ENCODE measurements around the gene PEA15. TPM values are rescaled to one million over a fixed set of nuclear protein-coding genes. Genes with fewer than 3 reads are reported as not detected.

Gene PEA15
- total RNA-seq, 1 experiment from 2014 or later, result 114 TPM

DNA sequence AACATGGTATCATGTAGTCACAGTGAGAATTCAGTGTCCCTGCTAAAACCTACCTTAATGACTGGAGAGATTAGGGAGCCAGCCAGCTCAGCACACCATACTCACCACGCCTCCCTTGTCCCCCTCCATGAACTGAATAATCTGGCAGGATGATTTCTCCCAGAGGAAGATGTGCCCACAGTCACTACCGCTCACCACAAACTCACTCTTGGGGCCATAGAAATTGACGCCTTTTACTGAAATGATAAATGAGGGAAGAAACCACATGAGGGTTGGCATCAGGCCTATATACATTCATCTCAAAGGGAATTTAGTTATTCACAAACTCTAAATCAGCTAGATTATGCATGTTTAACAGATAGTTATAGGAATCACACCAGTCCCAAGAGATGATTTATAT, 17.4 kb downstream of the PEA15 start:
- DNase-seq (ENCODE audit: low read depth), result no peak
- in situ Hi-C loops (cut with HindIII; ENCODE audit: low pct_unique_long_range_greater_than_20kb, low sequenced_read_pairs), result no loop called here

DNA sequence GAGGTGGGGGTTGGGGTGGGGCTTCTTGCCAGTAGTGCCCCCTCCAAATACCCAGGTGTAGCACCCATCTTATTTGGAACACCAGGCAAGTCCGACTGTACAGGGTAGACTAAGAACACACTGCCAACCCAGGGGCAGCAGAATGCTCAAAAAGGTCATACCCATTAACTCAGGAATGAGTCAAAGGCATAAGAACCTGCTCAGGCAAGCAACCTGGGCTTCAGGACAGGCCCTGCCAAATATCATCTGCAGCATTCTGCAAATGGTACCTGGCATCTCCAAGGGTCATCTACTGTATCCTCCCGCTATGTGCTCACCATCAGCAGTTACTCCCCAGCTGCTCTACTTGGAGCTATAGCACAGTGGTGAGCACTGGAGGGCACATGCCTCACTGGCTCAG, 19.4 kb downstream of the PEA15 start:
- no peak for DNase-seq (ENCODE audit: low read depth)
- in situ Hi-C loops (cut with HindIII; ENCODE audit: low pct_unique_long_range_greater_than_20kb, low sequenced_read_pairs), result no loop called here

- in situ Hi-C loops (cut with HindIII; ENCODE audit: low pct_unique_long_range_greater_than_20kb, low sequenced_read_pairs), result no loop called here
- DNase-seq (ENCODE audit: low read depth), result no peak
These were observed 20.2 kb downstream of the PEA15 start for GRCh38 chr1:160225345-160225744.

DNA sequence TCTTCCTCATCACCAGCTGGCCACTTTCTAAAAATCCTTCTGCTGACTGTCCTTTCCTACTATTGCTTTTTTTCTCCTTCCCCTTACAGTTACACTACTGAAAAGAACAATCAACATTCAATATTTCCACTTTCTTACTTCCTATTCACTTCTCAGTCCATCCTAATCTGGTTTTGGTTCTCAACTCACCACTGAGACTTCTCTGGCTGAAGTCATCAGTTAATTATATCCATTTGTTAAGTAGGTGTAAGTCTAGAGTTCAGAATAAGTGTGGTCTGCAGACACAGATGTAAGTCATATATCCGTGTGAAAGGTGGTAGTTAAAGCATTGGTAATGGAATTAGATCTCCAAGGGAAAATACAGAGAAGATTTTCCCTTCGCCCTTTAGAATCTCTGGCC, 21.4 kb downstream of the PEA15 start:
- in situ Hi-C loops (cut with HindIII; ENCODE audit: low pct_unique_long_range_greater_than_20kb, low sequenced_read_pairs), result no loop called here
- DNase-seq (ENCODE audit: low read depth), result no peak

DNA sequence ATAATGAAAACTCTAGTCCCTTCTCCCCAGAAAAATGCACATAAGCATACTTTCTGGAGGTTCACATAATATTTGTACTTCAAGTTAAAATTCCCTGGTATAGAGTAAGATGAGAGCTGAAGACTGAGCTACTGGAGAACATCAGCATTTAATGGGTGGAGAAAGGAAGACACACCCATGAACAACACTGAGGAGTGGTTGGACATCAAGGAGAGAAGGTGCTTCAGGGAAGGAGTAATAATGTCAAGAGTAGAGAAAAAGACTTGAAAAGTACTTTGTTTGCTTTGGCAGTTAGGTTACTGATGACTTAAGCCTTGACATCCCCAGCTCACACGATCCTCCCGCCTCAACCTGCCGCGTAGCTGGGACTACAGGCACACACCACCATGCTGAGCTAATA, 21.9 kb downstream of the PEA15 start:
- in situ Hi-C loops (cut with HindIII; ENCODE audit: low pct_unique_long_range_greater_than_20kb, low sequenced_read_pairs), result no loop called here
- DNase-seq (ENCODE audit: low read depth), result no peak

DNA sequence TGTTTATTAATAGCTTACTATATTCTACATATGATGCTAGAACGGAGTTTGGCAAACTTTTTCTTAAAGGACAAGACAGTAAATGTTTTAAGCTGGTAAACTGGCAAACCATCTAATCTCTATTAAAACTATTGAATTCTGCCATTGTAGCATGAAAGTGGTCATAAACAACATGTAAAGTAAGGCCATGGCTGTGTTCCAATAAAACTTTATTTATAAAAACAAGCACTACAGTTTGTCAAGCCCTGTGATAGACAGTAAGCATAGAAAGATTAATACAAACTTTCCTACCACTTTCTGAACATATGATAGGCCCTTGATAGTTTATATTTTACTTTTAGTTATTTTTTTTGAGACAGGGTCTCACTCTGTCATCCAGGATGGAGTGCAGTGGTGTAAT, 22.4 kb downstream of the PEA15 start:
- in situ Hi-C loops (cut with HindIII; ENCODE audit: low pct_unique_long_range_greater_than_20kb, low sequenced_read_pairs), result no loop called here
- no peak for DNase-seq (ENCODE audit: low read depth)

DNA sequence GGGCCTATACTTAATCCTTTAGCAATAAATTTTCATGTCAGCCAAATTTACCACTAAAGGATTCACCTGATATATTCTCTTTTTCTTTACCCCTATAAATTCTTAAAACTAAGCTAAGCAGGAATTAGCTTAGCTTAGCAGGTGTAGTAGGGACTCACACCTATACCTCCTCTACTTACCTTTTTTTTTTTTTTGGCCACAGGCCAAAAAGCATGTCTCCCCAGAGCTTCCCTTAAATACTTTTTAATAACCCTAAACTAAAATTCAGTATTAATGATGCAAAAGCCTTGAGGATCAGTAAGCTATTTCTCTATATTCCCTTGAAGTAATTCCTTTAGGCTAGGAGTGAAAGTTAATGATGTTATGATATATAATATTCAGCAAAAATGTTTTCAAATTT, 23.2 kb downstream of the PEA15 start:
- in situ Hi-C loops (cut with HindIII; ENCODE audit: low pct_unique_long_range_greater_than_20kb, low sequenced_read_pairs), result no loop called here
- DNase-seq (ENCODE audit: low read depth), result no peak

DNA sequence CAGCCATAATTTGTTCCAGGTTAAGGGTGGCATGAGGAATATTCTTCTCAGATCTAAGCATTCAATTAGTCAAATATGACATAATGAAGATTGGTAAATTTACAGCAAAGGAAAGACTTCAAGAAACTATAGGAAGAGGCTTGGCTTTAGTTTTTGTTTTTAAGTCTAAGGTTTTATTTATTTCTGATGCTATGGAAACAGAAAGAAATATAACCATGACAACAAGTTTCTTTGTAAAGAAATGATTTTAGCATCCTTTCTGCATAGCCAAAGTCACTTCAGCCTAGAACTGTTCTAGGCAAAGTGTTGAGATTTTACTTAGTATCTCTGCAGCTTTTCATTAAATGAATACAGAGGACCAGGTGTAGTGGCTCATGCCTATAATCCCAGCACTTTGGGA, 27.7 kb downstream of the PEA15 start:
- DNase-seq (ENCODE audit: low read depth), result no peak
- in situ Hi-C loops (cut with HindIII; ENCODE audit: low pct_unique_long_range_greater_than_20kb, low sequenced_read_pairs), result no loop called here

GRCh38 chr1:160236806-160237205, 31.6 kb downstream of the PEA15 start:
- in situ Hi-C loops (cut with HindIII; ENCODE audit: low pct_unique_long_range_greater_than_20kb, low sequenced_read_pairs), result no loop called here

DNA sequence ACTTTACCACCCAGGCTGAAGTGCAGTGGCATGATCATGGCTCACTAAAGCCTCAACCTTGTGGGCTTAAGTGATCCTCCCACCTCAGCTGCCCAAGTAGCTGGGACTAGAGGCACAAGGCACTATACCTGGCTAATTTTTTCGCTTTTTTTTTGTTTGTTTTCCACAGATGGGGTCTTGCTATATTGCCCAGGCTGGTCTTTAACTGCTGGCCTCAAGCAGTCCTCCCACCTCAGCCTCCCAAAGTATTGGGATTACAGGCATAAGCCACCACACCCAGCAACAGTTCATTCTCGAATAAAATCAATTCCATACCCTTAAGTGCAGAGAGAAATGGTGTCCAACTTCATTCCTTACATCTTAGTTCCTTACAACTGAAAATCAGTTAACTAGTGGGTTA, 32.4 kb downstream of the PEA15 start:
- in situ Hi-C loops (cut with HindIII; ENCODE audit: low pct_unique_long_range_greater_than_20kb, low sequenced_read_pairs), result no loop called here
- DNase-seq (ENCODE audit: low read depth), result no peak

More at GRCh38 chr1:160236806-160237205, 31.6 kb downstream of the PEA15 start:
- no peak for DNase-seq (ENCODE audit: low read depth)

GRCh38 chr1:160238408-160238807, 33.2 kb downstream of the PEA15 start:
- in situ Hi-C loops (cut with HindIII; ENCODE audit: low pct_unique_long_range_greater_than_20kb, low sequenced_read_pairs), result no loop called here
- no peak for DNase-seq (ENCODE audit: low read depth)

DNA sequence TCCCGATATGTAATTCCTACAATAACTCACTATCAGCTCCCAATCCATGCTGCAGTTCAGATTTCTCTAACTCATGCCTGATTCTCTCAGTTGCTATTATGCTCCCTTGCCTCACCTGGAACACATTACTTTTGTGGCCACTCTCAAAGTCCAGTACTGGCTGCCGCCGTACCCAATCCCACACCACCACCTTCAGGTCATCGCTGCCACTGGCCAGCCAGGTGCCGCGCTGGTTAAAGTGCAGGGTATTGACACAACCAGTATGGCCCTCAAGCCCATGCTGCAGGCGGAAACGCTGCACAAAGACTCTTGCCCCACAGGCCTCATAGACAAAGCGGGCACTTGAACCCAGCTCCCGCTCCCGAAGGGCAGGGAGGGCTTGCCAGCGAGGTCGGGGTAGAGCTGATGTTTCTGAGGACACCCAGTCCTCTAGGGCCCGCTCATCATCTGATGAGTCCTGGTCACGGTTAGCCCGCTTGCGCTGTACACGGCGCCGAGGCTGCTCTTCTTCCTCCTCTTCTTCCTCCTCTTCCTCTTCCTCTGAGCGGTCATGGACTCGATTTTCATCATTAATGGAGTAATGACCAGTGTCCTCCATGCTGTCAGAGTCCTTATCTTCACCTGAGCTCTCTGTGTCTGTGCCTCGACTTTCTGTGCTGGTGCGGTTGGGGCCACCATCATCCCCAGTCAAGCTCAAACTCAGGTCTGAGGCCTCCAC, 34.6 kb downstream of the PEA15 start:
- DNase-seq (ENCODE audit: low read depth), result no peak
- in situ Hi-C loops (cut with HindIII; ENCODE audit: low pct_unique_long_range_greater_than_20kb, low sequenced_read_pairs), result no loop called here

- in situ Hi-C loops (cut with HindIII; ENCODE audit: low pct_unique_long_range_greater_than_20kb, low sequenced_read_pairs), result no loop called here
- DNase-seq (ENCODE audit: low read depth), result no peak
These were observed 38.6 kb downstream of the PEA15 start for GRCh38 chr1:160243767-160244166.

- in situ Hi-C loops (cut with HindIII; ENCODE audit: low pct_unique_long_range_greater_than_20kb, low sequenced_read_pairs), result no loop called here
- no peak for DNase-seq (ENCODE audit: low read depth)
These were observed 39.0 kb downstream of the PEA15 start for GRCh38 chr1:160244209-160244608.

GRCh38 chr1:160245434-160245833, 40.2 kb downstream of the PEA15 start:
- no peak for DNase-seq (ENCODE audit: low read depth)
- in situ Hi-C loops (cut with HindIII; ENCODE audit: low pct_unique_long_range_greater_than_20kb, low sequenced_read_pairs), result no loop called here

GRCh38 chr1:160247053-160247452, 41.9 kb downstream of the PEA15 start:
- in situ Hi-C loops (cut with HindIII; ENCODE audit: low pct_unique_long_range_greater_than_20kb, low sequenced_read_pairs), result no loop called here

GRCh38 chr1:160251011-160251410, 45.8 kb downstream of the PEA15 start:
- no peak for DNase-seq (ENCODE audit: low read depth)
- in situ Hi-C loops (cut with HindIII; ENCODE audit: low pct_unique_long_range_greater_than_20kb, low sequenced_read_pairs), result no loop called here

More at GRCh38 chr1:160247053-160247452, 41.9 kb downstream of the PEA15 start:
- no peak for DNase-seq (ENCODE audit: low read depth)

DNA sequence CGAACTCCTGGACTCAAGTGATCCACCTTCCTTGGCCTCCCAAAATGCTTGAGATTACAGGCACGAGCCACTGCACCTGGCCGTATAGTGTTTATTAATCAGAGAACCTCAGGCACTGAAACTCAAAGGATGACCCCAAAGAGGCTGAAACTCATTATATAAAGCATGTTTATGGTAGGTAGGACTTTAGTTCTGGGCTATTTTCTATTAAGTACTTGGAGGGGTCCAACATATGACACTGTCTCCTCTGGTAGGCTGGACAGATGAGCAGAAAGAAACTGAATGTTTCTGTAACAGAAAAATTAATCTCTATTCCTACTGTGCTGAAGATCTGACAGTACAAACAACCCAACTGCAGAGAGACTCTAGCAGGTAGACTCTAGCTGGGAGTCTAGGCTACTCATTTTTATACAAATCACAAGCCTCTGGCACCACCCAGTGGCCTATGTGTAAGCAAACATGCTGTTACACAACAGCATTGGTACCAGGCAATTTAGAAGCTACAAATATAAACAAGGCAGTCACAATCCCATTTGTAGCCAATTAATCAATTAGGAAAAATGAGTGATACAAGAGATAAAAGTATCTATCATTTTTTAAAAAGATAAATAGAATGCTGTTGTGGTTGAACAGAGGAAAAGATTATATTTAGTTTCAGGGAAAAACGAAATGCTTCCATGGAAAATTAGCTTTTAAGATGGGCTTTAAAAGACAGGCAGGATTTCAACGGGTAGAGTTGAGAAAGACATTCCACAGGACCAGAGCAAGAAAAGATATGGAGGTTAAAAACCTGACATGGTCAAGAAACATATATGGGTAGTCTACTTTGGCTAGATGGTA, 46.7 kb downstream of the PEA15 start:
- in situ Hi-C loops (cut with HindIII; ENCODE audit: low pct_unique_long_range_greater_than_20kb, low sequenced_read_pairs), result no loop called here
- peak; percentile 34 for DNase-seq (ENCODE audit: low read depth)

- in situ Hi-C loops (cut with HindIII; ENCODE audit: low pct_unique_long_range_greater_than_20kb, low sequenced_read_pairs), result no loop called here
These were observed 50.7 kb downstream of the PEA15 start for GRCh38 chr1:160255781-160256300.

More at GRCh38 chr1:160255781-160256300, 50.7 kb downstream of the PEA15 start:
- no peak for DNase-seq (ENCODE audit: low read depth)

Measured in Caki2 (cell line).